ENCODE measurements around the gene TBC1D22A. TPM values are rescaled to one million over a fixed set of nuclear protein-coding genes. Genes with fewer than 3 reads are reported as not detected.
A peak's percentile ranks its signal among the peaks of the same experiment; 100 is the strongest.

The TBC1D22A gene
- total RNA-seq, 3 donors from 2014 or later = 35.6 to 51.9 (median 41.8) TPM

DNA sequence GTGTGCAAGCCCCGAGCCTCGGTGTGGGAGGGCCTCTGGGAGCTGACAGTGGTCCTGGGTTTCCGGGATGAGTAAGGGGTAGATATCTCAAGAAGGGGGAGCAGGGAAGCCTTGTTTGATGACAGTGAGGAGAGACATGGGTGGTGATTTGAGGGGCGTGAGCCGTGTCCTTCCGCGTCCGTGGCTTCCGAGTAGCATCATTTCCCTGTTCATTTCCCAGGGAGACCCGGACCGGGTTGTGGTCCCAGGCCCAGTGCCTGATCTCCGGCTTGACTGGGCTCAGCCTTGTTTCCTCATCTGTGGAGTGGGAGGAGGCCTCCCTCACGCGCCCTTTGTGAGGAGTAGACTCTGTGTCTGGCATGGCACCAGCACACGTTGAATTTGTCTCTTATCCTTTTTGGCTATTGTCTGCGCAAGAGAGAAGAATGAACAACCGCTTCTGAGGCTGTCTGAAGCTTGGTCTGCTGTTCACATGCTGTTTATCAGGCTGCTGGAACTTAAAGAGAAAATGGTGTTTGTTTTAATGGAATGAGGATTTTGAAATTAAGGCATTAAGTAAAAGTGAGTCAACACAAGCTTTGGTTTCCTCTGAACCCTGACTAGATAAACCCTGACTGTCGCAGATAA is 348.5 kb downstream of the TBC1D22A start:
- no peaks in the 10 kb centered on the region for H3K4me1 ChIP-seq (ENCODE audit: low read depth)
- H3K4me3 ChIP-seq = no peak overlapping the region
- TF ChIP-seq CTCF (IDR thresholded peaks at IDR 0.05) = no peak
- ATAC-seq (no peak), DNase-seq (peak in 1 of 3 donors; percentile 15)
- no peaks in the 10 kb centered on the region for H3K36me3 ChIP-seq (ENCODE audit: low read depth)
- no peaks in the 10 kb centered on the region for H3K9me3 ChIP-seq
- intact Hi-C loops (cut with DNase I, micrococcal nuclease) = no loop called here

DNA sequence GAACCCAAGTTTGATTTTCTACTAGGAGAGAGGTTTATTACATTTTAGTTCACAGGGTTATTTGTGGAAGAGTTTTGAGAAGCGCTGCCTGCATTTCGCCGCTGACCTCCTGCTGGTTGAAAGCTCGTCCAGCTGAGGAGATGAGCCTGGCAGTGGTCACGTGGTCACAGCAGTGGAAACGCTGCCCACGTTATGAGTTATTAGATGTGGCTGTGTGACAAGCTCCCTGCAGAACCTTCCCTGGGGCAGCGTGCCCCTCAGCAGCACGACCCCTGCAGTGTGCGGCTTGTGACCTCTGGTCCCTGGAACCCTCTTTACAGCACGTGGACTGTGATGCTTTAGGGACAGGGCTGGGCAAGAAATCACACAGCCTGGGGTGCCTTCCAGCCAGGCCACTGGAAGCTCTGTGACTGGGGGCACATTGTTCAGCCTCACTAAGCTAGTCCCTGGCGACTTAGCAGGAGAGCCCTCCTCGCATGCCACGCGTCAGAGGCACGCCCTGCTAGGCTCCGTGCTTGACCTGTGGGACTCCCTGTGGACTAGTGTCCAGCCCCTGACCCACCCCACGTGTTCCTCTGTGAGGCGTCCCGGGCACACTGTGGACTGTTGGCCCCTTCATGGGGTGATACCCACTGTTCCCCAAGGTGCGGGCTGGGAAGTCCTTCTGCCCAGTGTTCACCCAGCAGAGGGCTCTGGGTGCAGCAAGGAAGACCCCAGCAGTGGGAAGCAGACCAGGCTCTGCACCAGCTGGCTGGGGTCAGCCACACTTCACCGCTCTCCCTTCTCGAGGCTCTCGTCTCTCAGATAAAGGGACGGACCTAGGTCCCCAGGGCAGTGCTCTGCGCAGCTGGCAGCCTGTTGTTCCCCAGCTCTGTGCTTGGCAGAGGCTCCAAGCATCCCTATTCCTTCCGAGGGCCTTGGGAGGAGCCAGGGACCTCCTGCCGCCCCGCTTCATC is 349.5 kb downstream of the TBC1D22A start:
- Histone ChIP-seq H3K4me3 (no peak overlapping the region), H3K9me3 (no peaks in the 10 kb centered on the region), H3K4me1 (ENCODE audit: low read depth) (no peaks in the 10 kb centered on the region), H3K36me3 (ENCODE audit: low read depth) (no peaks in the 10 kb centered on the region)
- ATAC-seq (no peak), DNase-seq (peak in 1 of 3 donors; percentile 29)
- intact Hi-C loops (cut with DNase I, micrococcal nuclease) = no loop called here
- no peak for TF ChIP-seq CTCF (IDR thresholded peaks at IDR 0.05)

DNA sequence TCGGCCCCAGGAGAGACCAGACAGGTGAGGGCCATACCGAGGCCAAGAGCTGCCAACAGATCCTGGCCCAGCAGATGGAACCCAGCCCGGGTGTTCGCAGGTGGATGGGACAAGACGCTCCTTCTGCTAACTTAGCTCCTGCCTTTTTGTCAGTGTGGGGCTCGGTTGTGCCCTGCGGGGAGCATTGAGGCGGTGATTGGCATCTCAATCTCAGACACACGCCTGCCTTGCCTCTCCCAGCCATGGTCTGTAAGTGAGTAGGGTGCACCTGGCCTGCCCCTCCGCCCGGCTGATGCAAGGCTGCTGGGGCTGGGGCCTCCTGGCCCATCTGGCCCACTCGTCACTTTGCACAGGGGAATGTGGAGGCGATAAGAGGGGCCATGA is 350.1 kb downstream of the TBC1D22A start:
- no peaks in the 10 kb centered on the region for H3K4me1 ChIP-seq (ENCODE audit: low read depth)
- TF ChIP-seq CTCF (IDR thresholded peaks at IDR 0.05) = no peak
- DNase-seq (peak in 1 of 3 donors; percentile 37), ATAC-seq (no peak)
- no peaks in the 10 kb centered on the region for H3K9me3 ChIP-seq
- H3K4me3 ChIP-seq = no peak overlapping the region
- intact Hi-C loops (cut with DNase I, micrococcal nuclease) = no loop called here
- no peaks in the 10 kb centered on the region for H3K36me3 ChIP-seq (ENCODE audit: low read depth)

GRCh38 chr22:47112994-47113852 is 350.8 kb downstream of the TBC1D22A start:
- DNase-seq (peak in 1 of 3 donors; percentile 33), ATAC-seq (no peak)
- no peak for TF ChIP-seq CTCF (IDR thresholded peaks at IDR 0.05)
- no peaks in the 10 kb centered on the region for H3K9me3 ChIP-seq
- intact Hi-C loops (cut with DNase I, micrococcal nuclease) = no loop called here
- no peak overlapping the region for H3K4me3 ChIP-seq
- no peaks in the 10 kb centered on the region for H3K4me1 ChIP-seq (ENCODE audit: low read depth)
- no peaks in the 10 kb centered on the region for H3K36me3 ChIP-seq (ENCODE audit: low read depth)

DNA sequence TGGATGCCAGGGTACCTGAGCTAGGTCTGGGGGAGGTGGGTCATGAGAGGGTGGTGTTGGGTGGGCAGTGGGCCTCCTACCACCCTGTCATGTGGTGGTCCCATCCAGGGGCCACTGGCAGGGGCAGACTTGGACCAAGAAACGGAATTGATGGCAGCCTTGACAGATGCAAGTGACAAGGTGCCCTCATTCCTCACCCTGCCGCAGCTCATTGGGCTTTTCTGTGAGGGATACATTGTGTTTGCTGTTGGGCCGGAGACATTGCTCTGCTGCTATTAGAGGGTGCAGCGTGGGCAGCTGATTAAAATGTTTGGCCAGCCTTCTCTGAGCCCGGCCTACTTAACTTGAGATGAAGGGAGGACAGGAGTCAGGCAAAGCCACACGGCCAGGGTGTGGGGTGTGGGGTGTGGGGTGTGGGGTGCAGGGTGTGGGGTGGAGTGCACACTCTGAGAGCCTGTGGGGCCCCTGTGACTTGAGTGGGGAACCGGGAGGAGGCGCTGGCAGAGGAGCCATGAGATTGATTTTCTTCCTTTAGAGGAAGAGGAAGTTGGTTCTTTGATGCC is 351.5 kb downstream of the TBC1D22A start:
- no peak for TF ChIP-seq CTCF (IDR thresholded peaks at IDR 0.05)
- H3K9me3 ChIP-seq = no peaks in the 10 kb centered on the region
- ATAC-seq (no peak), DNase-seq (peak in 2 of 3 donors; percentile 9 to 15)
- intact Hi-C loops (cut with DNase I, micrococcal nuclease) = no loop called here
- no peaks in the 10 kb centered on the region for H3K36me3 ChIP-seq (ENCODE audit: low read depth)
- no peaks in the 10 kb centered on the region for H3K4me1 ChIP-seq (ENCODE audit: low read depth)
- no peak overlapping the region for H3K4me3 ChIP-seq
